HCT116 (cell line): Measurements from ENCODE around the gene HOXB9. TPM values are rescaled to one million over a fixed set of nuclear protein-coding genes. Genes with fewer than 3 reads are reported as not detected.

Experiments used
- ATAC-seq: fragments of 200-7000 bp; cut with Tn5 transposase; 2 replicates; pipeline ENCODE4 v1.9.1; 2020; ENCODE audit warnings: mild to moderate bottlenecking, moderate library complexity
- BruUV-seq: library from RNA; stranded (reverse); fragments of 400-500 nt; replicated peaks from 2 replicates; lab custom pipeline; 2021; lab: Mats Ljungman, UMichigan
- CTCF ChIA-PET: fragments of 300-600 bp; sonication (Branson Sonifier 250); formaldehyde crosslinking; loops from one replicate; lab custom pipeline; 2021; ENCODE audit warnings: antibody characterized with exemption; lab: Charles Lee
- POLR2A ChIA-PET: fragments of 300-600, 350-600 bp; sonication (Branson Sonifier 250); formaldehyde crosslinking; loops from one replicate; lab custom pipeline; 2021; ENCODE audit warnings: antibody characterized with exemption; lab: Charles Lee
- RAD21 ChIA-PET, 2 experiments: fragments of 300-600 bp; sonication (Branson Sonifier 250); formaldehyde crosslinking; loops; one replicate each; lab custom pipeline; 2023; ENCODE audit warnings: low total read pairs in 2 of 2; ENCODE audit not compliant: uncharacterized antibody in 2 of 2, unreplicated experiment in 2 of 2, low non-redundant PET in 1 of 2; lab: Charles Lee
- DNase-seq: peaks from one replicate; pipeline ENCODE4 v3.0.0-alpha.2; 2010; ENCODE audit warnings: low read depth, low spot score
- H2AFZ ChIP-seq: fragments of 200-600 bp; shearing (Covaris generic), sonication (generic); 2 replicates; pipeline ENCODE4 v1.6.1; 2017; ENCODE audit warnings: low read depth, mixed run types, mixed read lengths, antibody characterized with exemption, low read length; ENCODE audit not compliant: poor library complexity, severe bottlenecking
- H3K27ac ChIP-seq: 2 replicates; pipeline ENCODE4 v1.5.1; 2012; ENCODE audit warnings: low read depth, low read length
- H3K27me3 ChIP-seq: fragments of 200-600 bp; sonication (generic); 2 replicates; pipeline ENCODE4 v1.6.1; 2016; ENCODE audit warnings: mixed run types, low read length, mixed read lengths; ENCODE audit not compliant: insufficient read depth
- H3K36me3 ChIP-seq, 2 experiments: fragments of 200-500 bp in 1 of 2; fragments of 200-600 bp in 1 of 2; sonication (Bioruptor generic) in 1 of 2; sonication (generic) in 1 of 2; 2 replicates each; pipeline versions ENCODE4 v1.5.1 to v1.6.1; 2014 to 2016; ENCODE audit warnings: low read length in 2 of 2, inconsistent platforms in 1 of 2, mixed read lengths in 1 of 2, mixed run types in 1 of 2; ENCODE audit not compliant: insufficient read depth in 2 of 2, control insufficient read depth in 1 of 2
- H3K4me1 ChIP-seq, 2 experiments: fragments of 200-600 bp in 1 of 2; sonication (generic) in 1 of 2; 2 replicates each; pipeline versions ENCODE4 v1.5.1 to v1.6.1; 2012 to 2017; ENCODE audit warnings: low read length in 2 of 2, inconsistent platforms in 1 of 2, mild to moderate bottlenecking in 1 of 2, mixed read lengths in 1 of 2, mixed run types in 1 of 2, moderate library complexity in 1 of 2; ENCODE audit not compliant: insufficient read depth in 2 of 2, control insufficient read depth in 1 of 2
- H3K4me2 ChIP-seq: fragments of 200-600 bp; sonication (generic); 2 replicates; pipeline ENCODE4 v1.6.1; 2017; ENCODE audit warnings: mixed run types, low read length, mixed read lengths
- H3K4me3 ChIP-seq, 2 experiments: fragments of 200-600 bp in 1 of 2; sonication (generic) in 1 of 2; replicated peaks in 1 of 2; 2 replicates each; pipeline ENCODE4 v1.5.1; 2011 to 2016; ENCODE audit warnings: low read length in 2 of 2, control low read depth in 1 of 2, low read depth in 1 of 2, mild to moderate bottlenecking in 1 of 2, mixed read lengths in 1 of 2, mixed run types in 1 of 2
- H3K79me2 ChIP-seq: fragments of 200-600 bp; sonication (generic); 2 replicates; pipeline ENCODE4 v1.6.1; 2017; ENCODE audit warnings: mild to moderate bottlenecking, mixed run types, low read length, moderate library complexity, mixed read lengths; ENCODE audit not compliant: insufficient read depth
- H3K9ac ChIP-seq: fragments of 200-600 bp; sonication (generic); 2 replicates; pipeline ENCODE4 v1.6.1; 2016; ENCODE audit warnings: low read length, mixed read lengths
- H3K9me2 ChIP-seq: fragments of 200-600 bp; sonication (generic), shearing (Covaris generic); 2 replicates; pipeline ENCODE4 v1.6.1; 2017; ENCODE audit warnings: mixed run types, mild to moderate bottlenecking, moderate library complexity; ENCODE audit not compliant: insufficient read depth
- H3K9me3 ChIP-seq, 2 experiments: fragments of 200-500 bp in 1 of 2; fragments of 200-600 bp in 1 of 2; sonication (Bioruptor generic) in 1 of 2; sonication (generic) in 1 of 2; 2 replicates each; pipeline ENCODE4 v1.6.1; 2014 to 2017; ENCODE audit warnings: low read length in 2 of 2, mixed read lengths in 2 of 2, inconsistent platforms in 1 of 2, low read depth in 1 of 2, mild to moderate bottlenecking in 1 of 2, mixed run types in 1 of 2, moderate library complexity in 1 of 2; ENCODE audit not compliant: control insufficient read depth in 1 of 2, insufficient read depth in 1 of 2
- H4K20me1 ChIP-seq: fragments of 200-600 bp; sonication (generic), shearing (Covaris generic); 2 replicates; pipeline ENCODE4 v1.6.1; 2017; ENCODE audit warnings: mixed run types, mild to moderate bottlenecking, moderate library complexity; ENCODE audit not compliant: insufficient read depth
- CBX3 ChIP-seq: IDR thresholded peaks from 2 replicates; pipeline ENCODE4 v1.6.1; 2012; ENCODE audit warnings: low read depth
- ELF1 ChIP-seq: IDR thresholded peaks from 2 replicates; pipeline ENCODE4 v1.6.1; 2012; ENCODE audit warnings: low read depth, borderline replicate concordance
- EZH2 ChIP-seq: fragments of 200-600 bp; sonication (generic); IDR thresholded peaks from 2 replicates; pipeline ENCODE4 v1.6.1; 2017; ENCODE audit warnings: antibody characterized with exemption, mixed run types
- FOSL1 ChIP-seq: IDR thresholded peaks from 2 replicates; pipeline ENCODE4 v1.6.1; 2012; ENCODE audit warnings: low read depth
- JUND ChIP-seq: IDR thresholded peaks from 2 replicates; pipeline ENCODE4 v1.6.1; 2012
- POLR2AphosphoS5 ChIP-seq: IDR thresholded peaks from 2 replicates; pipeline ENCODE4 v1.6.1; 2011; ENCODE audit warnings: mild to moderate bottlenecking, low read depth, low read length, moderate library complexity
- SIN3A ChIP-seq: IDR thresholded peaks from 2 replicates; pipeline ENCODE4 v1.6.1; 2012; ENCODE audit warnings: low read depth
- TCF7L2 ChIP-seq: IDR thresholded peaks from 2 replicates; pipeline ENCODE4 v1.7.0; 2011; ENCODE audit warnings: borderline replicate concordance, inconsistent platforms; ENCODE audit not compliant: insufficient read depth, insufficient read length; ENCODE audit errors: extremely low read depth
- ZFX ChIP-seq: fragments of 450-650 bp; IDR thresholded peaks from 2 replicates; pipeline ENCODE4 v1.6.1; 2017
- intact Hi-C: fragments of 100-400 bp; cut with micrococcal nuclease; formaldehyde crosslinking; loops from 2 replicates; pipeline ENCODE4 v1.10.0; 2022
- total RNA-seq: library from RNA; stranded (reverse); gene quantifications from one replicate; pipeline ENCODE4 v1.2.1, GENCODE V29; 2021; ENCODE audit not compliant: unreplicated experiment
- TF ChIP-seq, protein P1 (sequence below): IDR thresholded peaks from 2 replicates; pipeline ENCODE4 v1.6.1; 2012
- TF ChIP-seq, protein P2 (sequence below): IDR thresholded peaks from 2 replicates; pipeline ENCODE4 v1.6.1; 2012; ENCODE audit warnings: low read depth
- TF ChIP-seq, protein P3 (sequence below): IDR thresholded peaks from 2 replicates; pipeline ENCODE4 v1.6.1; 2011; ENCODE audit warnings: mild to moderate bottlenecking, low read length, moderate library complexity; ENCODE audit not compliant: insufficient replicate concordance; ENCODE audit errors: extremely low read depth

HOXB9 gene
- total RNA-seq, 1 experiment from 2014 or later = 40.1 TPM

DNA sequence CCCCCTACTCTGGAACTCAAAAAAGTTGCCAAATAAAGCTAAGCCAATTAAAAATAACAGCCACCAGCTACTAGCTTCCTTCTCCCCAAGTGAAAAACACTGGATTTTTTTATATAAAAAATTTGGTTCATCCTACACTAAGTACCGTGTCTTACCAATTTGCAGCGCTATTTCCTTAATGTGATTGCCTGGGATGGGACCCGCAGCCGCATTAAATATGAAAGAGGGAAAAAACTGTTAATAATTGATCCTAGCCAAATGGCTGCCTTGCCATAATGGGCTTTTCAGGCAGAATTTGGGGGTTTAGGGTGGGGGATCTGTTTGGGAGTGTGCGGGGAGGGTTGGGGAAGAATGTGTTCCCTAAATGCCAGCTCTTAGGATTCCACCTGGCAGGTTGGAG is 2.0 kb downstream of the HOXB9 start:
- TF ChIP-seq, protein P1, sequence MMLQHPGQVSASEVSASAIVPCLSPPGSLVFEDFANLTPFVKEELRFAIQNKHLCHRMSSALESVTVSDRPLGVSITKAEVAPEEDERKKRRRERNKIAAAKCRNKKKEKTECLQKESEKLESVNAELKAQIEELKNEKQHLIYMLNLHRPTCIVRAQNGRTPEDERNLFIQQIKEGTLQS = no peak
- TF ChIP-seq, protein P2, sequence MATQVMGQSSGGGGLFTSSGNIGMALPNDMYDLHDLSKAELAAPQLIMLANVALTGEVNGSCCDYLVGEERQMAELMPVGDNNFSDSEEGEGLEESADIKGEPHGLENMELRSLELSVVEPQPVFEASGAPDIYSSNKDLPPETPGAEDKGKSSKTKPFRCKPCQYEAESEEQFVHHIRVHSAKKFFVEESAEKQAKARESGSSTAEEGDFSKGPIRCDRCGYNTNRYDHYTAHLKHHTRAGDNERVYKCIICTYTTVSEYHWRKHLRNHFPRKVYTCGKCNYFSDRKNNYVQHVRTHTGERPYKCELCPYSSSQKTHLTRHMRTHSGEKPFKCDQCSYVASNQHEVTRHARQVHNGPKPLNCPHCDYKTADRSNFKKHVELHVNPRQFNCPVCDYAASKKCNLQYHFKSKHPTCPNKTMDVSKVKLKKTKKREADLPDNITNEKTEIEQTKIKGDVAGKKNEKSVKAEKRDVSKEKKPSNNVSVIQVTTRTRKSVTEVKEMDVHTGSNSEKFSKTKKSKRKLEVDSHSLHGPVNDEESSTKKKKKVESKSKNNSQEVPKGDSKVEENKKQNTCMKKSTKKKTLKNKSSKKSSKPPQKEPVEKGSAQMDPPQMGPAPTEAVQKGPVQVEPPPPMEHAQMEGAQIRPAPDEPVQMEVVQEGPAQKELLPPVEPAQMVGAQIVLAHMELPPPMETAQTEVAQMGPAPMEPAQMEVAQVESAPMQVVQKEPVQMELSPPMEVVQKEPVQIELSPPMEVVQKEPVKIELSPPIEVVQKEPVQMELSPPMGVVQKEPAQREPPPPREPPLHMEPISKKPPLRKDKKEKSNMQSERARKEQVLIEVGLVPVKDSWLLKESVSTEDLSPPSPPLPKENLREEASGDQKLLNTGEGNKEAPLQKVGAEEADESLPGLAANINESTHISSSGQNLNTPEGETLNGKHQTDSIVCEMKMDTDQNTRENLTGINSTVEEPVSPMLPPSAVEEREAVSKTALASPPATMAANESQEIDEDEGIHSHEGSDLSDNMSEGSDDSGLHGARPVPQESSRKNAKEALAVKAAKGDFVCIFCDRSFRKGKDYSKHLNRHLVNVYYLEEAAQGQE = no peak
- TF ChIP-seq ZFX (no peak), POLR2AphosphoS5 (no peak), SIN3A (no peak), FOSL1 (no peak), JUND (no peak), TCF7L2 (no peak), EZH2 (no peak), ELF1 (no peak), CBX3 (no peak)
- TF ChIP-seq, protein P3, sequence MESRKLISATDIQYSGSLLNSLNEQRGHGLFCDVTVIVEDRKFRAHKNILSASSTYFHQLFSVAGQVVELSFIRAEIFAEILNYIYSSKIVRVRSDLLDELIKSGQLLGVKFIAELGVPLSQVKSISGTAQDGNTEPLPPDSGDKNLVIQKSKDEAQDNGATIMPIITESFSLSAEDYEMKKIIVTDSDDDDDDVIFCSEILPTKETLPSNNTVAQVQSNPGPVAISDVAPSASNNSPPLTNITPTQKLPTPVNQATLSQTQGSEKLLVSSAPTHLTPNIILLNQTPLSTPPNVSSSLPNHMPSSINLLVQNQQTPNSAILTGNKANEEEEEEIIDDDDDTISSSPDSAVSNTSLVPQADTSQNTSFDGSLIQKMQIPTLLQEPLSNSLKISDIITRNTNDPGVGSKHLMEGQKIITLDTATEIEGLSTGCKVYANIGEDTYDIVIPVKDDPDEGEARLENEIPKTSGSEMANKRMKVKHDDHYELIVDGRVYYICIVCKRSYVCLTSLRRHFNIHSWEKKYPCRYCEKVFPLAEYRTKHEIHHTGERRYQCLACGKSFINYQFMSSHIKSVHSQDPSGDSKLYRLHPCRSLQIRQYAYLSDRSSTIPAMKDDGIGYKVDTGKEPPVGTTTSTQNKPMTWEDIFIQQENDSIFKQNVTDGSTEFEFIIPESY = no peak

More for the DNA sequence above, 2.0 kb downstream of the HOXB9 start:
- BruUV-seq = no TSS peak
- CTCF ChIA-PET = interaction anchor here (0.9 to 1.4 kb wide), 3 partner anchors 316 to 363 kb away, joined by 3 read pairs; no protein-coding TSS in a partner anchor
- DNase-seq (no peak), ATAC-seq (no peak)
- H3K4me2 ChIP-seq = peak overlapping the region; percentile 98
- H3K9me2 ChIP-seq = no peaks in the 10 kb centered on the region
- peaks cover 42% of the 10 kb centered on the region for H3K79me2 ChIP-seq
- H3K9ac ChIP-seq = peak overlapping the region; percentile 95
- H4K20me1 ChIP-seq = no peaks in the 10 kb centered on the region
- peak overlapping the region; percentile 95; the same call in 1 of the 2 replicates for H3K27ac ChIP-seq
- POLR2A ChIA-PET = interaction anchor here (0.6 to 1.8 kb wide), 2 partner anchors 17 to 359 kb away, joined by 3 to 6 read pairs; no protein-coding TSS in a partner anchor
- H3K36me3 ChIP-seq = no peaks in the 10 kb centered on the region; a peak in 1 of 4 replicates
- intact Hi-C loops = no loop called here
- no peaks in the 10 kb centered on the region for H3K9me3 ChIP-seq
- no peaks in the 10 kb centered on the region for H3K27me3 ChIP-seq
- no peak overlapping the region for H2AFZ ChIP-seq
- H3K4me1 ChIP-seq = peaks cover 15 to 32% of the 10 kb centered on the region in 2 experiments
- RAD21 ChIA-PET = no interaction called here
- H3K4me3 ChIP-seq = peak overlapping the region; percentile 81 to 86
